Loucy (cell line): ENCODE measurements around the gene BRIX1.

Source experiments
- EZH2phosphoT487 ChIP-seq: fragments of 200-600 bp; IDR thresholded peaks from 2 replicates; pipeline ENCODE4 v1.6.1; 2018; ENCODE audit warnings: antibody characterized with exemption, mild to moderate bottlenecking, moderate library complexity, borderline replicate concordance
- TF ChIP-seq, protein P1 (sequence below): fragments of 200-600 bp; sonication (generic); conservative IDR thresholded peaks from 2 replicates; pipeline ENCODE4 v1.5.1; 2014; ENCODE audit warnings: mild to moderate bottlenecking, antibody characterized with exemption, low read length

DNA sequence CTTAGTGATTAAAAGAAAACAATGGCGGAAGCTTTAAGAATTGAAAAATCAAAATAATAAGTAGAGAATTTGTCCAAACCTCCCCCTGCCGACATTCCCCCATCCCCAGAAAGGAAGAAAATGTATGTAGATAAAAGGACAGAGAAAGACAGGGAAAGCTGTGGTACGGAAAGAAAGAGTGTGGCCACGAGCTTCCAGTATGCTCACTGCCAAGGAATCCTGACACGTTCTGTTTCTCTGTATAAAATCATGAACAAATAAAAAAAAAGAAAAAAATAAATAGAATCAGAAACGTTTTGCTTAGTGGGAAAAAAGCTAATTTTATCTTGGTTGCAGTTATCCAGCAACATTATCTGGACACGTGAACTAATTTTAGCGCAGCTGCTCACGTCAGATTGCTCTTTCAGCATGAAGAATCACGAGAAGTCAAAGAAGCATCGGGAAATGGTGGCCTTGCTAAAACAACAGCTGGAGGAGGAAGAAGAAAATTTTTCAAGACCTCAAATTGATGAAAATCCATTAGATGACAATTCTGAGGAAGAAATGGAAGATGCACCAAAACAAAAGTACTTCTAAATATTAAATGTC lies 29.0 kb downstream of the BRIX1 start:
- TF ChIP-seq, protein P1, sequence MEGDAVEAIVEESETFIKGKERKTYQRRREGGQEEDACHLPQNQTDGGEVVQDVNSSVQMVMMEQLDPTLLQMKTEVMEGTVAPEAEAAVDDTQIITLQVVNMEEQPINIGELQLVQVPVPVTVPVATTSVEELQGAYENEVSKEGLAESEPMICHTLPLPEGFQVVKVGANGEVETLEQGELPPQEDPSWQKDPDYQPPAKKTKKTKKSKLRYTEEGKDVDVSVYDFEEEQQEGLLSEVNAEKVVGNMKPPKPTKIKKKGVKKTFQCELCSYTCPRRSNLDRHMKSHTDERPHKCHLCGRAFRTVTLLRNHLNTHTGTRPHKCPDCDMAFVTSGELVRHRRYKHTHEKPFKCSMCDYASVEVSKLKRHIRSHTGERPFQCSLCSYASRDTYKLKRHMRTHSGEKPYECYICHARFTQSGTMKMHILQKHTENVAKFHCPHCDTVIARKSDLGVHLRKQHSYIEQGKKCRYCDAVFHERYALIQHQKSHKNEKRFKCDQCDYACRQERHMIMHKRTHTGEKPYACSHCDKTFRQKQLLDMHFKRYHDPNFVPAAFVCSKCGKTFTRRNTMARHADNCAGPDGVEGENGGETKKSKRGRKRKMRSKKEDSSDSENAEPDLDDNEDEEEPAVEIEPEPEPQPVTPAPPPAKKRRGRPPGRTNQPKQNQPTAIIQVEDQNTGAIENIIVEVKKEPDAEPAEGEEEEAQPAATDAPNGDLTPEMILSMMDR = no peak
- TF ChIP-seq EZH2phosphoT487 = no peak
